Suprapubic skin (tissue), 3 donors: ENCODE measurements around the gene GMEB2.

Experiments used
- EP300 ChIP-seq: sonication (generic); formaldehyde crosslinking; IDR thresholded peaks from one replicate; pipeline ENCODE4 v1.6.1; 2017; ENCODE audit warnings: antibody characterized with exemption
- TF ChIP-seq, protein P1 (sequence below), 2 donors: fragments of 200-600 bp in 1 of 2; fragments of 450-650 bp in 1 of 2; sonication (generic) in 1 of 2; IDR thresholded peaks; one replicate each; pipeline ENCODE4 v1.5.1; 2016 to 2019; ENCODE audit warnings: antibody characterized with exemption in 2 of 2, mild to moderate bottlenecking in 1 of 2, moderate library complexity in 1 of 2

GRCh38 chr20:63572788-63573646 lies 53.9 kb downstream of the GMEB2 start:
- TF ChIP-seq EP300 = no peak
- TF ChIP-seq, protein P1, sequence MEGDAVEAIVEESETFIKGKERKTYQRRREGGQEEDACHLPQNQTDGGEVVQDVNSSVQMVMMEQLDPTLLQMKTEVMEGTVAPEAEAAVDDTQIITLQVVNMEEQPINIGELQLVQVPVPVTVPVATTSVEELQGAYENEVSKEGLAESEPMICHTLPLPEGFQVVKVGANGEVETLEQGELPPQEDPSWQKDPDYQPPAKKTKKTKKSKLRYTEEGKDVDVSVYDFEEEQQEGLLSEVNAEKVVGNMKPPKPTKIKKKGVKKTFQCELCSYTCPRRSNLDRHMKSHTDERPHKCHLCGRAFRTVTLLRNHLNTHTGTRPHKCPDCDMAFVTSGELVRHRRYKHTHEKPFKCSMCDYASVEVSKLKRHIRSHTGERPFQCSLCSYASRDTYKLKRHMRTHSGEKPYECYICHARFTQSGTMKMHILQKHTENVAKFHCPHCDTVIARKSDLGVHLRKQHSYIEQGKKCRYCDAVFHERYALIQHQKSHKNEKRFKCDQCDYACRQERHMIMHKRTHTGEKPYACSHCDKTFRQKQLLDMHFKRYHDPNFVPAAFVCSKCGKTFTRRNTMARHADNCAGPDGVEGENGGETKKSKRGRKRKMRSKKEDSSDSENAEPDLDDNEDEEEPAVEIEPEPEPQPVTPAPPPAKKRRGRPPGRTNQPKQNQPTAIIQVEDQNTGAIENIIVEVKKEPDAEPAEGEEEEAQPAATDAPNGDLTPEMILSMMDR (IDR thresholded peaks at IDR 0.05) = no peak
